ENCODE results near the gene RPL6. TPM values are rescaled to one million over a fixed set of nuclear protein-coding genes. Genes with fewer than 3 reads are reported as not detected.

RPL6 gene
- total and polyA plus RNA-seq, 9 of the 15 experiments (the other 6 are each of a cell fraction or from before 2014, with no cell fraction given), result 1,519 to 3,103 (median 2,396) TPM

DNA sequence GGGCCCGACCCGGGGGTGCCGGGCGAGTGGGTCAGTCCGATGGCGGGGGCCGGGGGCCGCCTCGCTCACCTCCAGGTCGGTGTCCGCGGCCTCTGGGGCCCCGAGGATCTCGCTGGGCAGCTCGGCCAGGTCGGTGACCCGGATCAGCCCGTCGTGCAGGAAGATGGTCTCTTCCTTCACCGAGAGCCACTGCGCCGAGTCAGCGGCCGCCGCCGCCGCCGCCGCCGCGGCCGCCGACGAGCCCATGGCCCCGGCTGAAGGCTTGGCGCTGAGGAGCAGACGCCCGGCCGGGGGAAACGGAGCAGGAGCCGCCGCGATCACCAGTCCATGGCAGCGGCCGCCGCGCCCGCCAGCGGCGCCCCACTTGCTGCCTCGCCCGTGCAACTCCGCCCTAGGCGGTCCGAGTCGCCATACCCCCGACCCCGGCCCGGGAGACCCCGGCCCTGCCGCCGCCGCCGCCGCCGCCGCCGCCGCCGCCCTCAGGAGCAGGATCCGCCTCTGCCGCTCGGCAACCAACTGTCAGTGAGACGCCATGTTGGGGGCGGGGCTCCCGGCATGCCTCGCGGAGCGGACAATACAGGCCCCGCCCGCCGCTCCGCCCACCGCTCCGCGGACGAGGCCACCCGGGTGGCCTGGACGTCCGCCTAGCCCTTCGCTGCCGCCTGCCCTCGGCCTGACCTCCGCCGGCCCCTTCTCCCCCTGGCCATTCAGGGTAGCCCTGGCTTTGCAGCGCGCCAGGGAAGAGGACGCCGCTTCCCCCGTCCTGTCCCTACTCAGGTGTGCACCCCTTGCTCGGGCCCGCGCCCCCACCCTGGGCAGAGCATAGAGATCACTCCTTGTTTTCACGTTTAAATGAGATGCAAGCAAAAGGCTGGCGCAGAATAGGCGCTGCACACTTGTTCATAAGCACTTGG, 27.3 kb downstream of the RPL6 start, which contains the start of gene HECTD4 (continued):
- TF ChIP-seq NR2F6 (CRISPR knock-in tag; IDR thresholded peaks at IDR 0.05) (no peak), SRSF3 (IDR thresholded peaks at IDR 0.05; ENCODE audit: insufficient read depth, low read length) (no peak), PYGO2 (tag; IDR thresholded peaks at IDR 0.05) (no peak), PRPF4 (IDR thresholded peaks at IDR 0.05; ENCODE audit: insufficient read depth, low read depth, low read length, poor library complexity, severe bottlenecking) (no peak), ZNF197 (CRISPR knock-in tag; IDR thresholded peaks at IDR 0.05; ENCODE audit: low read depth) (no peak), MYC (IDR thresholded peaks at IDR 0.05; ENCODE audit: low read depth, low read length) (peak; percentile 74), MYC (CRISPR knock-in tag; IDR thresholded peaks at IDR 0.05; ENCODE audit: borderline replicate concordance, low read depth) (no peak), SOX6 (IDR thresholded peaks at IDR 0.05) (peak; percentile 54; the same call in 1 of the 2 replicates), FIP1L1 (IDR thresholded peaks at IDR 0.05; ENCODE audit: low read depth, low read length, poor library complexity, severe bottlenecking) (no peak), ZNF668 (CRISPR knock-in tag; IDR thresholded peaks at IDR 0.05) (no peak), RBM25 (IDR thresholded peaks at IDR 0.05; ENCODE audit: low read depth, low read length, severe bottlenecking) (peak; percentile 0), ARID1B (IDR thresholded peaks at IDR 0.05) (0 out of 2 replicates have a peak, but pooled peaks have one; percentile 37), ZNF143 (CRISPR knock-in tag; IDR thresholded peaks at IDR 0.05) (peak; percentile 81), ZNF174 (CRISPR knock-in tag; IDR thresholded peaks at IDR 0.05) (no peak), MAZ (CRISPR knock-in tag; conservative IDR thresholded peaks at IDR 0.05 in 1 of 2, IDR thresholded peaks at IDR 0.05 in 1 of 2) (peak; percentile 82), POLR2H (tag; IDR thresholded peaks at IDR 0.05; ENCODE audit: low read depth) (peak; percentile 62)
- TF ChIP-seq, protein P1, sequence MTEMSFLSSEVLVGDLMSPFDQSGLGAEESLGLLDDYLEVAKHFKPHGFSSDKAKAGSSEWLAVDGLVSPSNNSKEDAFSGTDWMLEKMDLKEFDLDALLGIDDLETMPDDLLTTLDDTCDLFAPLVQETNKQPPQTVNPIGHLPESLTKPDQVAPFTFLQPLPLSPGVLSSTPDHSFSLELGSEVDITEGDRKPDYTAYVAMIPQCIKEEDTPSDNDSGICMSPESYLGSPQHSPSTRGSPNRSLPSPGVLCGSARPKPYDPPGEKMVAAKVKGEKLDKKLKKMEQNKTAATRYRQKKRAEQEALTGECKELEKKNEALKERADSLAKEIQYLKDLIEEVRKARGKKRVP (CRISPR knock-in tag; IDR thresholded peaks at IDR 0.05), result no peak
- TF ChIP-seq, protein P2, sequence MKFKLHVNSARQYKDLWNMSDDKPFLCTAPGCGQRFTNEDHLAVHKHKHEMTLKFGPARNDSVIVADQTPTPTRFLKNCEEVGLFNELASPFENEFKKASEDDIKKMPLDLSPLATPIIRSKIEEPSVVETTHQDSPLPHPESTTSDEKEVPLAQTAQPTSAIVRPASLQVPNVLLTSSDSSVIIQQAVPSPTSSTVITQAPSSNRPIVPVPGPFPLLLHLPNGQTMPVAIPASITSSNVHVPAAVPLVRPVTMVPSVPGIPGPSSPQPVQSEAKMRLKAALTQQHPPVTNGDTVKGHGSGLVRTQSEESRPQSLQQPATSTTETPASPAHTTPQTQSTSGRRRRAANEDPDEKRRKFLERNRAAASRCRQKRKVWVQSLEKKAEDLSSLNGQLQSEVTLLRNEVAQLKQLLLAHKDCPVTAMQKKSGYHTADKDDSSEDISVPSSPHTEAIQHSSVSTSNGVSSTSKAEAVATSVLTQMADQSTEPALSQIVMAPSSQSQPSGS (CRISPR knock-in tag; IDR thresholded peaks at IDR 0.05), result no peak; the same call in 1 of the 2 replicates
- TF ChIP-seq, protein P3, sequence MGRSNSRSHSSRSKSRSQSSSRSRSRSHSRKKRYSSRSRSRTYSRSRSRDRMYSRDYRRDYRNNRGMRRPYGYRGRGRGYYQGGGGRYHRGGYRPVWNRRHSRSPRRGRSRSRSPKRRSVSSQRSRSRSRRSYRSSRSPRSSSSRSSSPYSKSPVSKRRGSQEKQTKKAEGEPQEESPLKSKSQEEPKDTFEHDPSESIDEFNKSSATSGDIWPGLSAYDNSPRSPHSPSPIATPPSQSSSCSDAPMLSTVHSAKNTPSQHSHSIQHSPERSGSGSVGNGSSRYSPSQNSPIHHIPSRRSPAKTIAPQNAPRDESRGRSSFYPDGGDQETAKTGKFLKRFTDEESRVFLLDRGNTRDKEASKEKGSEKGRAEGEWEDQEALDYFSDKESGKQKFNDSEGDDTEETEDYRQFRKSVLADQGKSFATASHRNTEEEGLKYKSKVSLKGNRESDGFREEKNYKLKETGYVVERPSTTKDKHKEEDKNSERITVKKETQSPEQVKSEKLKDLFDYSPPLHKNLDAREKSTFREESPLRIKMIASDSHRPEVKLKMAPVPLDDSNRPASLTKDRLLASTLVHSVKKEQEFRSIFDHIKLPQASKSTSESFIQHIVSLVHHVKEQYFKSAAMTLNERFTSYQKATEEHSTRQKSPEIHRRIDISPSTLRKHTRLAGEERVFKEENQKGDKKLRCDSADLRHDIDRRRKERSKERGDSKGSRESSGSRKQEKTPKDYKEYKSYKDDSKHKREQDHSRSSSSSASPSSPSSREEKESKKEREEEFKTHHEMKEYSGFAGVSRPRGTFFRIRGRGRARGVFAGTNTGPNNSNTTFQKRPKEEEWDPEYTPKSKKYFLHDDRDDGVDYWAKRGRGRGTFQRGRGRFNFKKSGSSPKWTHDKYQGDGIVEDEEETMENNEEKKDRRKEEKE (IDR thresholded peaks at IDR 0.05; ENCODE audit: borderline replicate concordance in 1 of 2, control insufficient read depth in 1 of 2, low read depth in 2 of 2, low read length in 1 of 2), result no peak
- TF ChIP-seq, protein P4, sequence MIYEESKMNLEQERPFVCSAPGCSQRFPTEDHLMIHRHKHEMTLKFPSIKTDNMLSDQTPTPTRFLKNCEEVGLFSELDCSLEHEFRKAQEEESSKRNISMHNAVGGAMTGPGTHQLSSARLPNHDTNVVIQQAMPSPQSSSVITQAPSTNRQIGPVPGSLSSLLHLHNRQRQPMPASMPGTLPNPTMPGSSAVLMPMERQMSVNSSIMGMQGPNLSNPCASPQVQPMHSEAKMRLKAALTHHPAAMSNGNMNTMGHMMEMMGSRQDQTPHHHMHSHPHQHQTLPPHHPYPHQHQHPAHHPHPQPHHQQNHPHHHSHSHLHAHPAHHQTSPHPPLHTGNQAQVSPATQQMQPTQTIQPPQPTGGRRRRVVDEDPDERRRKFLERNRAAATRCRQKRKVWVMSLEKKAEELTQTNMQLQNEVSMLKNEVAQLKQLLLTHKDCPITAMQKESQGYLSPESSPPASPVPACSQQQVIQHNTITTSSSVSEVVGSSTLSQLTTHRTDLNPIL (CRISPR knock-in tag; IDR thresholded peaks at IDR 0.05), result no peak

Data from K562 (cell line).